ENCODE measurements around the gene FRA10AC1. TPM values are rescaled to one million over a fixed set of nuclear protein-coding genes. Genes with fewer than 3 reads are reported as not detected.

The FRA10AC1 gene
- total and polyA plus RNA-seq, 10 of the 15 experiments (the other 5 are each of a cell fraction or from before 2014, with no cell fraction given): 5.3 to 18.1 (median 9.9) TPM

DNA sequence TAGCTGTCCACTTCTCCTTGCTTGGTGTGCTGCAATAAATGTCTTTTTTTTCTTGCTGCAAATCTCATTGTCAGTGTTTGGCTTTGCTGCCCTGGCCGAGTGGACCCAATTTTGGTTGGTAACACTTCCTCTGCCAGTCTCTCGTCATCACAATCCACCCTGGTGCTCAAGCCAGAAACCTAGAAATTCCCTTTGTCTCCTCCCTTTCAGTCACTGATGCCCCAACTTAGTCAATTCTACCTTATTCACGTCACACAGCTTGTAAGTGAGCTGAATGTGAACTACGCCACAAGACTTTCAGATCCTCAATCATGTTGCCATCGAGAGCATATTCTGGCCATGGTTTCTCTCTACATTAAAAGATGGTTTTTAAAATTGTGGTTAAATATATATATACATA, 13.0 kb upstream of the FRA10AC1 start (continued):
- TF ChIP-seq, protein P1, sequence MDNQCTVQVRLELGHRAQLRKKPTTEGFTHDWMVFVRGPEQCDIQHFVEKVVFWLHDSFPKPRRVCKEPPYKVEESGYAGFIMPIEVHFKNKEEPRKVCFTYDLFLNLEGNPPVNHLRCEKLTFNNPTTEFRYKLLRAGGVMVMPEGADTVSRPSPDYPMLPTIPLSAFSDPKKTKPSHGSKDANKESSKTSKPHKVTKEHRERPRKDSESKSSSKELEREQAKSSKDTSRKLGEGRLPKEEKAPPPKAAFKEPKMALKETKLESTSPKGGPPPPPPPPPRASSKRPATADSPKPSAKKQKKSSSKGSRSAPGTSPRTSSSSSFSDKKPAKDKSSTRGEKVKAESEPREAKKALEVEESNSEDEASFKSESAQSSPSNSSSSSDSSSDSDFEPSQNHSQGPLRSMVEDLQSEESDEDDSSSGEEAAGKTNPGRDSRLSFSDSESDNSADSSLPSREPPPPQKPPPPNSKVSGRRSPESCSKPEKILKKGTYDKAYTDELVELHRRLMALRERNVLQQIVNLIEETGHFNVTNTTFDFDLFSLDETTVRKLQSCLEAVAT (IDR thresholded peaks at IDR 0.05): peak; percentile 59; the same call in 1 of the 2 replicates
- TF ChIP-seq TCF12 (IDR thresholded peaks at IDR 0.05; ENCODE audit: low read depth, low read length): no peak
- no peak for TF ChIP-seq YY1 (IDR thresholded peaks at IDR 0.05; ENCODE audit: low read depth, low read length)
- TF ChIP-seq, protein P2, sequence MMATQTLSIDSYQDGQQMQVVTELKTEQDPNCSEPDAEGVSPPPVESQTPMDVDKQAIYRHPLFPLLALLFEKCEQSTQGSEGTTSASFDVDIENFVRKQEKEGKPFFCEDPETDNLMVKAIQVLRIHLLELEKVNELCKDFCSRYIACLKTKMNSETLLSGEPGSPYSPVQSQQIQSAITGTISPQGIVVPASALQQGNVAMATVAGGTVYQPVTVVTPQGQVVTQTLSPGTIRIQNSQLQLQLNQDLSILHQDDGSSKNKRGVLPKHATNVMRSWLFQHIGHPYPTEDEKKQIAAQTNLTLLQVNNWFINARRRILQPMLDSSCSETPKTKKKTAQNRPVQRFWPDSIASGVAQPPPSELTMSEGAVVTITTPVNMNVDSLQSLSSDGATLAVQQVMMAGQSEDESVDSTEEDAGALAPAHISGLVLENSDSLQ (IDR thresholded peaks at IDR 0.05): peak; percentile 73
- TF ChIP-seq CHD1 (IDR thresholded peaks at IDR 0.05; ENCODE audit: low read depth, low read length): no peak
- no peak for TF ChIP-seq KLF5 (IDR thresholded peaks at IDR 0.05; ENCODE audit: partially characterized antibody)
- TF ChIP-seq, protein P3, sequence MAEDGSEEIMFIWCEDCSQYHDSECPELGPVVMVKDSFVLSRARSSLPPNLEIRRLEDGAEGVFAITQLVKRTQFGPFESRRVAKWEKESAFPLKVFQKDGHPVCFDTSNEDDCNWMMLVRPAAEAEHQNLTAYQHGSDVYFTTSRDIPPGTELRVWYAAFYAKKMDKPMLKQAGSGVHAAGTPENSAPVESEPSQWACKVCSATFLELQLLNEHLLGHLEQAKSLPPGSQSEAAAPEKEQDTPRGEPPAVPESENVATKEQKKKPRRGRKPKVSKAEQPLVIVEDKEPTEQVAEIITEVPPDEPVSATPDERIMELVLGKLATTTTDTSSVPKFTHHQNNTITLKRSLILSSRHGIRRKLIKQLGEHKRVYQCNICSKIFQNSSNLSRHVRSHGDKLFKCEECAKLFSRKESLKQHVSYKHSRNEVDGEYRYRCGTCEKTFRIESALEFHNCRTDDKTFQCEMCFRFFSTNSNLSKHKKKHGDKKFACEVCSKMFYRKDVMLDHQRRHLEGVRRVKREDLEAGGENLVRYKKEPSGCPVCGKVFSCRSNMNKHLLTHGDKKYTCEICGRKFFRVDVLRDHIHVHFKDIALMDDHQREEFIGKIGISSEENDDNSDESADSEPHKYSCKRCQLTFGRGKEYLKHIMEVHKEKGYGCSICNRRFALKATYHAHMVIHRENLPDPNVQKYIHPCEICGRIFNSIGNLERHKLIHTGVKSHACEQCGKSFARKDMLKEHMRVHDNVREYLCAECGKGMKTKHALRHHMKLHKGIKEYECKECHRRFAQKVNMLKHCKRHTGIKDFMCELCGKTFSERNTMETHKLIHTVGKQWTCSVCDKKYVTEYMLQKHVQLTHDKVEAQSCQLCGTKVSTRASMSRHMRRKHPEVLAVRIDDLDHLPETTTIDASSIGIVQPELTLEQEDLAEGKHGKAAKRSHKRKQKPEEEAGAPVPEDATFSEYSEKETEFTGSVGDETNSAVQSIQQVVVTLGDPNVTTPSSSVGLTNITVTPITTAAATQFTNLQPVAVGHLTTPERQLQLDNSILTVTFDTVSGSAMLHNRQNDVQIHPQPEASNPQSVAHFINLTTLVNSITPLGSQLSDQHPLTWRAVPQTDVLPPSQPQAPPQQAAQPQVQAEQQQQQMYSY (CRISPR knock-in tag; IDR thresholded peaks at IDR 0.05): no peak
- TF ChIP-seq RBBP5 (conservative IDR thresholded peaks at IDR 0.05): no peak
- peak; percentile 90 for TF ChIP-seq DPF2 (IDR thresholded peaks at IDR 0.05)
- no peak for TF ChIP-seq TAF1 (IDR thresholded peaks at IDR 0.05; ENCODE audit: borderline replicate concordance, low read depth, low read length)
- TF ChIP-seq EED (IDR thresholded peaks at IDR 0.05; ENCODE audit: low read depth): peak; percentile 73
- TF ChIP-seq CHD4 (IDR thresholded peaks at IDR 0.05): no peak
- TF ChIP-seq, protein P4, sequence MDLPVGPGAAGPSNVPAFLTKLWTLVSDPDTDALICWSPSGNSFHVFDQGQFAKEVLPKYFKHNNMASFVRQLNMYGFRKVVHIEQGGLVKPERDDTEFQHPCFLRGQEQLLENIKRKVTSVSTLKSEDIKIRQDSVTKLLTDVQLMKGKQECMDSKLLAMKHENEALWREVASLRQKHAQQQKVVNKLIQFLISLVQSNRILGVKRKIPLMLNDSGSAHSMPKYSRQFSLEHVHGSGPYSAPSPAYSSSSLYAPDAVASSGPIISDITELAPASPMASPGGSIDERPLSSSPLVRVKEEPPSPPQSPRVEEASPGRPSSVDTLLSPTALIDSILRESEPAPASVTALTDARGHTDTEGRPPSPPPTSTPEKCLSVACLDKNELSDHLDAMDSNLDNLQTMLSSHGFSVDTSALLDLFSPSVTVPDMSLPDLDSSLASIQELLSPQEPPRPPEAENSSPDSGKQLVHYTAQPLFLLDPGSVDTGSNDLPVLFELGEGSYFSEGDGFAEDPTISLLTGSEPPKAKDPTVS (IDR thresholded peaks at IDR 0.05; ENCODE audit: low read depth, low read length): no peak
- no peak; the same call in 1 of the 2 replicates for TF ChIP-seq BMI1 (IDR thresholded peaks at IDR 0.05; ENCODE audit: borderline replicate concordance)
- no peak for TF ChIP-seq HCFC1 (IDR thresholded peaks at IDR 0.05; ENCODE audit: low read length)
- TF ChIP-seq SRF (IDR thresholded peaks at IDR 0.05; ENCODE audit: low read depth in 2 of 2, low read length in 2 of 2): no peak
- TF ChIP-seq SREBF2 (IDR thresholded peaks at IDR 0.05; ENCODE audit: low read length): no peak
- TF ChIP-seq, protein P5, sequence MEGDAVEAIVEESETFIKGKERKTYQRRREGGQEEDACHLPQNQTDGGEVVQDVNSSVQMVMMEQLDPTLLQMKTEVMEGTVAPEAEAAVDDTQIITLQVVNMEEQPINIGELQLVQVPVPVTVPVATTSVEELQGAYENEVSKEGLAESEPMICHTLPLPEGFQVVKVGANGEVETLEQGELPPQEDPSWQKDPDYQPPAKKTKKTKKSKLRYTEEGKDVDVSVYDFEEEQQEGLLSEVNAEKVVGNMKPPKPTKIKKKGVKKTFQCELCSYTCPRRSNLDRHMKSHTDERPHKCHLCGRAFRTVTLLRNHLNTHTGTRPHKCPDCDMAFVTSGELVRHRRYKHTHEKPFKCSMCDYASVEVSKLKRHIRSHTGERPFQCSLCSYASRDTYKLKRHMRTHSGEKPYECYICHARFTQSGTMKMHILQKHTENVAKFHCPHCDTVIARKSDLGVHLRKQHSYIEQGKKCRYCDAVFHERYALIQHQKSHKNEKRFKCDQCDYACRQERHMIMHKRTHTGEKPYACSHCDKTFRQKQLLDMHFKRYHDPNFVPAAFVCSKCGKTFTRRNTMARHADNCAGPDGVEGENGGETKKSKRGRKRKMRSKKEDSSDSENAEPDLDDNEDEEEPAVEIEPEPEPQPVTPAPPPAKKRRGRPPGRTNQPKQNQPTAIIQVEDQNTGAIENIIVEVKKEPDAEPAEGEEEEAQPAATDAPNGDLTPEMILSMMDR (IDR thresholded peaks at IDR 0.05 in 2 of 3, conservative IDR thresholded peaks at IDR 0.05 in 1 of 3; ENCODE audit: control insufficient read depth in 2 of 3, extremely low read depth in 1 of 3, insufficient read depth in 1 of 3, low read depth in 3 of 3, low read length in 3 of 3): no peak
- TF ChIP-seq NFXL1 (IDR thresholded peaks at IDR 0.05; ENCODE audit: borderline replicate concordance): no peak
